Activated effector memory CD4-positive, alpha-beta T cell treated with Interleukin-2 at 50 U/mL for 16 hours (primary cell): ENCODE data around the gene CCDC121.
A peak's percentile ranks its signal among the peaks of the same experiment; 100 is the strongest.

Experiments
- DNase-seq: peaks from one replicate; pipeline ENCODE4 v3.0.0-alpha.2; 2020

Gene CCDC121

DNA sequence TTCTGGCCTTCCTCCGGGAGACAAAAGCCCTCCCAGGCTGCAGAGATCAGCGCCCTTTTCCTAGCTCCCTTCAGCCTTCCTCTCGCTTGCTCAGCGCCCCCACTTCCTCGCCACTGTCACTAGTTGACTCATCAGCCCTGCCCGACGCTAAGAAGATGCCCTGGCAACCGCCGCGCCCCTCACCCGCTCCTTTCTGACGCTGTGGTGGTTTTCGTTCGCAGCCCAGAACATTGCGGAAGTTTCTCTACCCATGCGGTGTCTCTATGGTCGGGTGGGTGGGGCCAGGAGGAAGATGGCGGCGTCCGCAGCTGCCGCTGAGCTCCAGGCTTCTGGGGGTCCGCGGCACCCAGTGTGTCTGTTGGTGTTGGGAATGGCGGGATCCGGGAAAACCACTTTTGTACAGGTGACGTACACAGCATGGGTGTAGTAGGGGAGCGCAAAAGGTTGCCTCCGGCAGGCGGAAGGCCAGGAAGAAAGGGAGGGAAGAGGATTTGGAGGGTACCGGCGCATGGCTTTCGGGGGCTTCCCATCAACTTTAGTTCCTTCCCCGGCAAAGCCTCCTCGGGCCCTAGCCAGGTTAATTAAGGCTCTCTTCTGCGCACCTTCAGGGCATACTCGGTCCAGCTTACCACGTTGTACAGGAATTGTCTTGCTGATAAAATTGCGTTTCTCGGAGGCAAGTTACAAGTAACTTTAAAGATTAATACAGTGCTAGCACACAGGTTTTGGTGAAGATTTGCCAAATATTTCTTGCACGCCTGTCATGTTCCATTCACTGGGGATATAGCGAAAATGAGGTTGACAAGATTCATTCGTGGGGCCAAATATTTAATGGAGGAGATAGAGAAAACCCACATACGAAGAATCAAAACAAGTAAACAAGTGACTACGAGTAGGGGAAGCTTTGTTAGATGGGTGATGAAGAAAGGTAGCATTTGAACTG lies at the start of gene CCDC121, which contains the start of gene GPN1:
CCDC121 (minus strand) TSS at position 246 of the 943 bp plus-strand sequence. CDS start 1,213 bp downstream, outside the sequence.
GPN1 (plus strand) TSS at position 284 of the 943 bp plus-strand sequence; CDS start at position 293, 9 bp downstream.
- DNase-seq: peak; percentile 93

GRCh38 chr2:27672723-27673486 lies 44.1 kb upstream of the CCDC121 start:
- no peak for DNase-seq

DNA sequence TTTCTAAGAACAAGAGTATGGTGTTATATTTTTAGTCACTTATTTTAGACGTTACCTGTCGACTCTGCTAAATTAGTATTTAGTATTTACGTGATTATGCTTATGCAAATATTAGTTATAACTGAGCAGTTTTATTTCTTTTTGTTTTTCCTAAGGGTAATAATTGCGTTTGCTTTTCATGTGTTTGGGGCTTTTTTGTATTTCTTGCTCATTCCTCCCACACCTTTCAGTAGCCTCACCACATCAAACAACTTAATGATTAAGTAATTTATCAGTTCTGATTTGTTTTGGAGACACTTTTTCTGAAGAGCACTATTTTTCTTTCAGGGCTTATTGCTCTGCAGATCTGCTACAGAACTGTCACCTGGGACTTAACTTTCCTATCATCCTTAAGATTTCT lies 42.4 kb upstream of the CCDC121 start:
- no peak for DNase-seq

DNA sequence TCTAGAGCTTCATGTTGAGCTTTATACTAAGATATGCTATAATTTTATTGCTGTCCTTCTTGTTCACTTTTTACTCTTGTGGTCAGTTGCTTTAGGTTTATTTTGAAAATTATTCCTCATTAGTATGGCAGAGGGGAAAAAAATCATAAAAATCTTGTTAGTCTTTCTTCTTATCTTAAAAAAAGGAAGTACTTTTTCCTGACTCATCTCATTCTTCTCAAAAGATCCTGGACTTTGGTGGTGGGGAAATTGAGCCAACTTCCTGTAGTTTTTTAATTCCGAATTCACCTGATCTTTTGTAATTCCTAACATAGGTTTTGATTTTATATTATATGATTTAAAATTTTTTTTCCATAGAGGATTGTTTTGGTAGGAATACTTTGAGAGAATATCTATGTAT lies 38.6 kb upstream of the CCDC121 start:
- no peak for DNase-seq

GRCh38 chr2:27664622-27665363 lies 36.0 kb upstream of the CCDC121 start:
- no peak for DNase-seq

- no peak for DNase-seq
Observed at GRCh38 chr2:27664154-27664574, 35.4 kb upstream of the CCDC121 start.

DNA sequence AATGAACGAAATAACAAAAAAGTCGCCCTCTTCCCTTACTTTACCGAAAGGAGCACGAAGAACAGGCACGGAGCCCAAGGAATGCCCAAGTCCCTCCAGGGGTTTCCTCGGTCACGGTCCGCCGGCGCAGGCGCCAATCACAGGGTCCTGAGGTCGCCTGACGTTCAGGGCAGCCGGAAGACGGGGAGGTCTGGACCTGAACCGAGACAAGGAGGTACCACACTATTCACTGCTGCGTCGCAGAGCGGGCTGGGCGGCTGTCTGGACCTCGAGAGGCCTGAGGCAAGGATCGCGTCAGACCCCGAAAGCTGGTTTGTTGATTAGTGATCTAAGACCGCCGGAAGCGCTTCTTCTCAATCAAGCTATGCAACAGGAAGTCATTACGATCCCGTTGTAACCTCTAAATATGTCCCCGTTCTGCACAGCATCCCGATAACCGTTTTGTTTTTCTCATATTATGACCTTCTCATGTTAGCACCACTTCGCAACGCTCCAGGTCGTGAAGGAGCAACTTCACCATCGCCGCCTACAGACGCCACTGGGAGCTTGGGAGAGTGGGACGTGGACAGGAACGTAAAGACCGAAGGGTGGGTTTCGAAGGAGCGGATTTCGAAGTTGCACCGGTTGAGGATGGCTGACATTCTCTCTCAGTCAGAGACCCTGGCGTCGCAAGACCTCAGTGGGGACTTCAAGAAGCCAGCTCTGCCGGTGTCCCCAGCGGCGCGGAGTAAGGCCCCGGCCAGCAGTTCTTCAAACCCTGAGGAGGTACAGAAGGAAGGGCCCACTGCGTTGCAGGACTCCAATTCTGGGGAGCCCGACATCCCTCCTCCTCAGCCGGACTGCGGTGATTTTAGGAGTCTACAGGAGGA lies 34.7 kb upstream of the CCDC121 start, which contains the start of the genes SLC4A1AP and SUPT7L:
SLC4A1AP (plus strand) TSS at position 605 of the 869 bp plus-strand sequence; CDS start at position 631, 26 bp downstream.
SUPT7L (minus strand) TSS at position 330 of the 869 bp plus-strand sequence. CDS start 1,422 bp downstream, outside the sequence.
- DNase-seq: peak; percentile 68

GRCh38 chr2:27661371-27661770 lies 32.6 kb upstream of the CCDC121 start:
- DNase-seq: no peak

- DNase-seq: no peak
Observed at GRCh38 chr2:27655155-27655951, 26.5 kb upstream of the CCDC121 start.

GRCh38 chr2:27653397-27653796 lies 24.6 kb upstream of the CCDC121 start:
- no peak for DNase-seq

DNA sequence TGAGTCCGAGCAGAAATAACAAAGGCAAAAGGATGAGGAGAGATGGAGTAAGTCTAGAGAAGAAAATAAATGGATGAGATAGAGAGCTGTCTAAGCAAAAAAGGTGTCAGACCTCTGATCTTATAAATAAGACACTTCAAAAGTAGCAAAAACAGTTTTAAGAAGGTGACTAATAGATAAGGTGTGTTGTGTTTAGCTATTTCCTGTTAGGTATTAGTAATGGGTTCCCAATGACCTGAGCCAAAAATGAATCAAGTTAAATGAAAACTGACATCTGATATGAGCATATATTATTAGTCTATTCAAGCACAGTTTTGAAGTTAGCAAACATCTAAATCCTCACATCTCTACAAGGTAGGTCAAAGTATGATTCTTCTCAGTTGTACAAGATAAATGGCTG lies 24.0 kb upstream of the CCDC121 start:
- no peak for DNase-seq

DNA sequence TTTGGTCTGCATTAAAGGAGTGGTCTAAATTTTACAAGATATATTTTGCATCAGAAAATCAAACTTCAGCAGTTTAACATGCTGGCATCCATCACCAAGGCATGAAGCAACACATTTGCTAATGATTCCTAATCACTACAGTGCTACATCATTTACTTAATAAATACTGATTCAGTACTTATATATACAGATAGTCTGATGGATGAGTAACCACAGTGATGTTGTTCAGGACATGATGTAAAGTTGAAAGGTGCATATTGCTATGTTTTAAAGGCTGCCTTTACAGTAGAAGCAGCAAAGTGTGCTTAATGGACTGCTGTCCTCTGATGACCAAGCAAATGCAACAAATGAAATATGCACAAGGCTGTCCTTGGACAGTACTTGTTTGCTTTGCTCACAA lies 23.5 kb upstream of the CCDC121 start:
- no peak for DNase-seq

GRCh38 chr2:27651056-27651455 lies 22.2 kb upstream of the CCDC121 start:
- no peak for DNase-seq

DNA sequence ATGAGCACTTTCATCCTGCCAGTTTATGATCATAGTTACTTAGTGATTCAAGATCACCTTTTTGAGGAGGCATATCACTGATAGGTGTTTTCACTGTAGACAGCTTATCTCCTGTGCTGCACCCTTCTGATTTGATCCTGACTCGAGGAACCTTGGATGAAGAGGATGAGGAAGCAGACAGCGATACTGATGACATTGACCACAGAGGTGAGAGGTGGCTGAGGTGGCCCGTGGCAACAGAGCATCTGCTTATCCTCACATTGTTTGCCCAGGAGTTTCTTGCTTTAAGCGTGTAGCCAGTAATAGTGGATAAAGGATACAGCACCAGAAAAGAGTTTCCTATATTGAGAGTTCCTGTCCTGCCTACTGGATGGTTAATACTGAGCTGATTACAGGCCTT lies 18.9 kb upstream of the CCDC121 start:
- no peak for DNase-seq

DNA sequence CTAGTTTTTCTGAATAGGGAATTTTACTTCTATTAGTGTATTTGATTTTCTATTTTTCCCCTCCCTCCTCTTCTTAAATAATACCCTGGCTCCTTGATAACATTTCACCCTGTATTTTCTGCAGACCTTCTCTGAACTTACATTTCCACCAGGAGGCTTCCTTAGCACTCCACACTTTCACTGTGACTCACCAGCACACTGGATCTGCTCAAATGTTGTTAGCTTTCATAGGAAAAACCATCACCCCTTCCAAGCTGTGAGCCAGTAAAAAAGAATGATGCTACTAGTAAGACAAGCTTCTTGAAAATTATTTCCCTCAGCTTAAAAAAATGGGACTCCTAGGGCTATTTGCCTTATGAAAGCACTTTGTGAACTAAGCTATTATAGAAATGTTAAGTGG lies 18.5 kb upstream of the CCDC121 start:
- no peak for DNase-seq

GRCh38 chr2:27645197-27645596 lies 16.4 kb upstream of the CCDC121 start:
- DNase-seq: no peak

GRCh38 chr2:27640722-27641245 lies 12.0 kb upstream of the CCDC121 start:
- no peak for DNase-seq

- DNase-seq: no peak
Observed at GRCh38 chr2:27638709-27639108, 9.9 kb upstream of the CCDC121 start.

DNA sequence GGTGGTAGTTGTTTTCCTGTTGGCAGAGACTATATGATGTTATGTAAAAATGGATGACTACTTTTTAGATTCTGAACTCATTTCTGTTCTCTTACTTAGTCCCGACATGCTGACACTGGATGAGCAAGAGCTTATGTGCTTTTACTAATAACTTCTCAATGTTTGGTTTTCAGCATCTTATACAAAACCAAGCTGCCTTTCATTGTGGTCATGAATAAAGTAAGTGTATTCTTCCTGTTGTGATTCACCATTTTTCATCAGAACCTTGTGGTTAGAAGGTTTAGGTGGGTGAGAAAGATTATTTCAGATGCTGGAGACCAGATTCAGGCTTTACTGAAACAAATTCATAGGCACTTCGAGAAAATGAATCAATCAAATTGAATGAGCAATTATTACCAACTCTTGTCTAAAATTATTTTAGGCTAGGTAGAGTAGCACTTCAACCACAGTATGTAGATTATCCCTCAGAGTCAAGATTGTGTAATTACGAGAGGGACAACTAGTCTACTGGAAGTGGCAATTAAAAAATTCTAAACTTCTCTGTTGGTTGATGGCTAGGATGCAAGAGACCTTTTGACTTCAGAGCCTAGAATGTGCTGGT lies 9.3 kb upstream of the CCDC121 start:
- no peak for DNase-seq

GRCh38 chr2:27636766-27637165 lies 8.0 kb upstream of the CCDC121 start:
- no peak for DNase-seq
